Progenitor cell of endocrine pancreas (in vitro differentiated cells): ENCODE measurements around the gene PCDHB10. TPM values are rescaled to one million over a fixed set of nuclear protein-coding genes. Genes with fewer than 3 reads are reported as not detected.
"Not testable (repeated sequence)": the region's sequence is repeated elsewhere in the genome, so short reads cannot be mapped to it uniquely, and the experiment has no call there.

Experiments used
- DNase-seq: peaks from one replicate; pipeline ENCODE4 v3.0.0; 2021; ENCODE audit warnings: low spot score; ENCODE audit not compliant: unreplicated experiment
- H3K27ac Mint-ChIP-seq: 2 replicates; pipeline ENCODE4 v1.8.0; 2021; ENCODE audit warnings: mild to moderate bottlenecking, moderate library complexity, mixed read lengths
- H3K27me3 Mint-ChIP-seq: 2 replicates; pipeline ENCODE4 v1.8.0; 2021; ENCODE audit warnings: mixed read lengths
- H3K36me3 Mint-ChIP-seq: 2 replicates; pipeline ENCODE4 v1.8.0; 2022; ENCODE audit warnings: mixed read lengths; ENCODE audit not compliant: insufficient read depth
- H3K4me1 Mint-ChIP-seq: 2 replicates; pipeline ENCODE4 v1.8.0; 2021; ENCODE audit warnings: low read depth, mixed read lengths
- H3K4me3 Mint-ChIP-seq: 2 replicates; pipeline ENCODE4 v1.8.0; 2021; ENCODE audit warnings: low read depth, mild to moderate bottlenecking, moderate library complexity, mixed read lengths
- H3K9me3 Mint-ChIP-seq: 2 replicates; pipeline ENCODE4 v1.8.0; 2021; ENCODE audit warnings: low read depth, mixed read lengths
- total RNA-seq: library from RNA; stranded (reverse); gene quantifications from 2 replicates; pipeline ENCODE4 v1.2.1, GENCODE V29; 2021
- TF ChIP-seq, protein P1 (sequence below): fragments of 200-600 bp; sonication (generic); IDR thresholded peaks from one replicate; pipeline ENCODE4 v1.5.0; 2021; ENCODE audit warnings: antibody characterized with exemption, mild to moderate bottlenecking; ENCODE audit not compliant: unreplicated experiment

Gene PCDHB10
- total RNA-seq, 1 donor from 2014 or later = 7.2 TPM

DNA sequence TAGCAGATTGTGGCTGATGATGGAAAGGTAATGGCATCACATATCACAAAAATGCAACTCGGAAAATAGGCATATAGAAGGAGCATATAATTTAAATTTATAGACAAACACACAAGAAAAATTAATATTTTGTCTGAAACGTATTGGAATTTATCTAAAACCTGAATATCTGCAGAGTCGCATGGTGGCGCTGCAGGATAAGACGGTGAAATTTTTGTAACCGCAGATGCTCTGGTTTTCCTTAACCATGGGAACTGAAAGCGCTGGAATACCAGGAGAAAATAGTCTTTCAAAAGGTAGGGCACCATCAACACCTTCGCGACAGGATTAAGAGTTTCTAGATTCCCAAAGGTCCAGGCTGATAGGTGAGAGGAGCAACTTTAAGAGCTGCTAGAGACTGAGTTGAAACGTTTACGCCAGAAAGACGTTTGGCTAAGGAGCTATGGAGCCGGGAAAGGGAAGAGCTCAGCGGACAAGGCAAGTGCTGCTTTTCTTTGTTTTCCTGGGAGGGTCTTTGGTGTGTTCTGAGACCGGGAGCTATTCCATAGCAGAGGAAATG is 42.0 kb downstream of the PCDHB10 start:
- H3K4me3 Mint-ChIP-seq = peak overlapping the region; percentile 29
- H3K36me3 Mint-ChIP-seq = peaks cover 29% of the 10 kb centered on the region
- DNase-seq = no peak
- no peaks in the 10 kb centered on the region for H3K4me1 Mint-ChIP-seq
- TF ChIP-seq, protein P1, sequence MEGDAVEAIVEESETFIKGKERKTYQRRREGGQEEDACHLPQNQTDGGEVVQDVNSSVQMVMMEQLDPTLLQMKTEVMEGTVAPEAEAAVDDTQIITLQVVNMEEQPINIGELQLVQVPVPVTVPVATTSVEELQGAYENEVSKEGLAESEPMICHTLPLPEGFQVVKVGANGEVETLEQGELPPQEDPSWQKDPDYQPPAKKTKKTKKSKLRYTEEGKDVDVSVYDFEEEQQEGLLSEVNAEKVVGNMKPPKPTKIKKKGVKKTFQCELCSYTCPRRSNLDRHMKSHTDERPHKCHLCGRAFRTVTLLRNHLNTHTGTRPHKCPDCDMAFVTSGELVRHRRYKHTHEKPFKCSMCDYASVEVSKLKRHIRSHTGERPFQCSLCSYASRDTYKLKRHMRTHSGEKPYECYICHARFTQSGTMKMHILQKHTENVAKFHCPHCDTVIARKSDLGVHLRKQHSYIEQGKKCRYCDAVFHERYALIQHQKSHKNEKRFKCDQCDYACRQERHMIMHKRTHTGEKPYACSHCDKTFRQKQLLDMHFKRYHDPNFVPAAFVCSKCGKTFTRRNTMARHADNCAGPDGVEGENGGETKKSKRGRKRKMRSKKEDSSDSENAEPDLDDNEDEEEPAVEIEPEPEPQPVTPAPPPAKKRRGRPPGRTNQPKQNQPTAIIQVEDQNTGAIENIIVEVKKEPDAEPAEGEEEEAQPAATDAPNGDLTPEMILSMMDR = no peak
- no peaks in the 10 kb centered on the region for H3K27me3 Mint-ChIP-seq
- H3K27ac Mint-ChIP-seq = peak overlapping the region; percentile 37
- peaks cover 40% of the 10 kb centered on the region for H3K9me3 Mint-ChIP-seq

- Mint-ChIP-seq H3K36me3 (peaks cover 41% of the 10 kb centered on the region), H3K9me3 (peaks cover 56% of the 10 kb centered on the region), H3K27ac (peak overlapping the region; percentile 37)
- not testable (repeated sequence) for H3K4me1 Mint-ChIP-seq, DNase-seq, H3K4me3 Mint-ChIP-seq, H3K27me3 Mint-ChIP-seq
These were observed 43.8 kb downstream of the PCDHB10 start for GRCh38 chr5:141235922-141236321.

DNA sequence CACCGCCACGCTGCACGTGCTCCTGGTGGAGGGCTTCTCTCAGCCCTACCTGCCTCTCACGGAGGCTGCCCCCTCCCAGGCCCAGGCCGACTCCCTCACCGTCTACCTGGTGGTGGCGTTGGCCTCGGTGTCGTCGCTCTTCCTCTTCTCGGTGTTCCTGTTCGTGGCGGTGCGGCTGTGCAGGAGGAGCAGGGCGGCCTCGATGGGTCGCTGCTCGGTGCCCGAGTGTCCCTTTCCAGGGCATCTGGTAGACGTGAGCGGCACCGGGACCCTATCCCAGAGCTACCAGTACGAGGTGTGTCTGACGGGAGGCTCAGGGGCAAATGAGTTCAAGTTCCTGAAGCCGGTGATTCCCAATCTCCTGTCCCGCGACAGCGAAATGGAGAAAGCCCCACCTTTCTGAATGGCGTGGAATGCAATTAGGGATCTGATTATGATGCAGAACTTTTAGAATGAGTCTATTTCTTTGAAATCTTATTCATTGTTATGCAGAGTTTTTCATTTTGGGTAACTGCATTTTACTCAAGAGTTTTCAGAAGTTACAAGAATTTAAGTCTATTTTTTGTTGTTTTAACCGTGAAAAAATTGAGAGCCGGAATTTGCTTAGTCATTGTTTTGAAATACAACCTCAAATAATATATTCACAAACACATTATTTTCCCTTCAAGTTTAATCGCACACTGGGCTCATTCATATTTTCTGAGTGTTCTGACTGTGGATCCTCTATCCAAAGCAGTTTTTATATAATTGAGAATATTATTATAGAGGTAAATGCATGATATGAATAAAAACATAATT is 44.6 kb downstream of the PCDHB10 start:
- H3K27ac Mint-ChIP-seq = peak overlapping the region; percentile 74
- H3K27me3 Mint-ChIP-seq = no peaks in the 10 kb centered on the region
- H3K4me1 Mint-ChIP-seq = no peaks in the 10 kb centered on the region
- H3K4me3 Mint-ChIP-seq = no peak overlapping the region
- H3K9me3 Mint-ChIP-seq = peaks cover 51% of the 10 kb centered on the region
- H3K36me3 Mint-ChIP-seq = peaks cover 38% of the 10 kb centered on the region
- DNase-seq = no peak
- TF ChIP-seq, protein P1 = no peak

DNA sequence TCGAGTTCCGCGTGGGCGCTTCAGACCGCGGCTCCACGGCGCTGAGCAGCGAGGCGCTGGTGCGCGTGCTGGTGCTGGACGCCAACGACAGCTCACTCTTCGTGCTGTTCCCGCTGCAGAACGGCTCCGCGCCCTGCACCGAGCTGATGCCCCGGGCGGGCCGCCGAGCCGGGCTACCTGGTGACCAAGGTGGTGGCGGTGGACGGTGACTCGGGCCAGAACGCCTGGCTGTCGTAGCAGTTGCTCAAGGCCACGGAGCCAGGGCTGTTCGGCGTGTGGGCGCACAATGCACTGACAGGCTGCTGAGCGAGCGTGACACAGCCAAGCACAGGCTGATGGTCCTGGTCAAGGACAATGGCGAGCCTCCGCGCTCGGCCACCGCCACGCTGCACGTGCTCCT is 49.3 kb downstream of the PCDHB10 start:
- H3K27ac Mint-ChIP-seq = no peak overlapping the region
- TF ChIP-seq, protein P1 = no peak
- peaks cover 60% of the 10 kb centered on the region for H3K9me3 Mint-ChIP-seq
- no peaks in the 10 kb centered on the region for H3K27me3 Mint-ChIP-seq
- no peak for DNase-seq
- peaks cover 50% of the 10 kb centered on the region for H3K36me3 Mint-ChIP-seq
- H3K4me3 Mint-ChIP-seq = no peak overlapping the region
- no peaks in the 10 kb centered on the region for H3K4me1 Mint-ChIP-seq

Other genes with a start within 250 kb of the PCDHB10 start
- gene PCDHAC2, start 225.9 kb upstream of the PCDHB10 start, total RNA-seq = 1.8 and 1.9 TPM in 2 replicates
- gene PCDHB1, start 141.0 kb upstream of the PCDHB10 start, total RNA-seq = 0.29 and 0.31 TPM in 2 replicates
- 75.5 and 80.4 TPM in 2 replicates for gene PCDHB2, start 97.7 kb upstream of the PCDHB10 start, total RNA-seq
- 9.1 and 9.4 TPM in 2 replicates for gene PCDHB3, start 91.9 kb upstream of the PCDHB10 start, total RNA-seq
- 4.4 and 4.6 TPM in 2 replicates for gene PCDHB4, start 70.5 kb upstream of the PCDHB10 start, total RNA-seq
- gene PCDHB5, start 57.1 kb upstream of the PCDHB10 start, total RNA-seq = 29.4 and 32.4 TPM in 2 replicates
- 2.4 and 2.7 TPM in 2 replicates for gene PCDHB6, start 42.3 kb upstream of the PCDHB10 start, total RNA-seq
- 0.93 and 1.1 TPM in 2 replicates for gene PCDHB7, start 19.7 kb upstream of the PCDHB10 start, total RNA-seq
- 2.0 and 2.8 TPM in 2 replicates for gene PCDHB8, start 14.6 kb upstream of the PCDHB10 start, total RNA-seq
- 11.9 and 14.3 TPM in 2 replicates for gene PCDHB16, start 10.0 kb upstream of the PCDHB10 start, total RNA-seq
- 7.5 and 8.0 TPM in 2 replicates for gene PCDHB9, start 5.2 kb upstream of the PCDHB10 start, total RNA-seq
- gene PCDHB11, start 7.3 kb downstream of the PCDHB10 start, total RNA-seq = 4.7 and 5.9 TPM in 2 replicates
- 5.4 and 7.2 TPM in 2 replicates for gene PCDHB12, start 16.4 kb downstream of the PCDHB10 start, total RNA-seq
- gene PCDHB13, start 21.6 kb downstream of the PCDHB10 start, total RNA-seq = 6.8 and 7.4 TPM in 2 replicates
- gene PCDHB14, start 31.0 kb downstream of the PCDHB10 start, total RNA-seq = 7.9 and 8.0 TPM in 2 replicates
- 8.3 and 9.5 TPM in 2 replicates for gene PCDHB15, start 53.0 kb downstream of the PCDHB10 start, total RNA-seq
- 1.1 and 1.2 TPM in 2 replicates for gene SLC25A2, start 111.7 kb downstream of the PCDHB10 start, total RNA-seq
- 90.9 and 95.6 TPM in 2 replicates for gene TAF7, start 128.4 kb downstream of the PCDHB10 start, total RNA-seq
- 1.1 and 1.3 TPM in 2 replicates for gene PCDHGA1, start 138.2 kb downstream of the PCDHB10 start, total RNA-seq
- 0.72 and 1.1 TPM in 2 replicates for gene PCDHGA2, start 146.4 kb downstream of the PCDHB10 start, total RNA-seq
- 0.80 and 0.81 TPM in 2 replicates for gene PCDHGA3, start 151.5 kb downstream of the PCDHB10 start, total RNA-seq
- 2.3 TPM in 2 replicates for gene PCDHGB1, start 157.7 kb downstream of the PCDHB10 start, total RNA-seq
- gene PCDHGA4, start 162.7 kb downstream of the PCDHB10 start, total RNA-seq = 0.96 and 1.2 TPM in 2 replicates
- 0.80 and 0.89 TPM in 2 replicates for gene PCDHGB2, start 167.6 kb downstream of the PCDHB10 start, total RNA-seq
- gene PCDHGA5, start 171.8 kb downstream of the PCDHB10 start, total RNA-seq = 0.69 and 0.71 TPM in 2 replicates
- 0.60 and 0.73 TPM in 2 replicates for gene PCDHGB3, start 177.9 kb downstream of the PCDHB10 start, total RNA-seq
- 0.60 and 0.80 TPM in 2 replicates for gene PCDHGA6, start 181.5 kb downstream of the PCDHB10 start, total RNA-seq
- 0.41 and 0.49 TPM in 2 replicates for gene PCDHGA7, start 190.4 kb downstream of the PCDHB10 start, total RNA-seq
- 16.1 and 17.0 TPM in 2 replicates for gene PCDHGB4, start 195.3 kb downstream of the PCDHB10 start, total RNA-seq
- gene PCDHGA8, start 200.3 kb downstream of the PCDHB10 start, total RNA-seq = 1.5 and 1.9 TPM in 2 replicates
- gene PCDHGB5, start 205.6 kb downstream of the PCDHB10 start, total RNA-seq = 4.0 and 4.2 TPM in 2 replicates
- gene PCDHGA9, start 210.4 kb downstream of the PCDHB10 start, total RNA-seq = 1.5 and 1.8 TPM in 2 replicates
- 23.1 and 24.0 TPM in 2 replicates for gene PCDHGB6, start 215.7 kb downstream of the PCDHB10 start, total RNA-seq
- 14.3 and 14.6 TPM in 2 replicates for gene PCDHGA10, start 220.6 kb downstream of the PCDHB10 start, total RNA-seq
- 6.0 and 8.0 TPM in 2 replicates for gene PCDHGB7, start 225.3 kb downstream of the PCDHB10 start, total RNA-seq
- 3.1 and 3.3 TPM in 2 replicates for gene PCDHGA11, start 228.7 kb downstream of the PCDHB10 start, total RNA-seq
- 2.9 and 3.2 TPM in 2 replicates for gene PCDHGA12, start 238.2 kb downstream of the PCDHB10 start, total RNA-seq